Measurements from ENCODE around the gene GLIPR1L2.

- TF ChIP-seq ZNF8 (CRISPR knock-in tag; IDR thresholded peaks at IDR 0.05) (no peak), SNAI2 (CRISPR knock-in tag; IDR thresholded peaks at IDR 0.05) (no peak), PATZ1 (CRISPR knock-in tag; IDR thresholded peaks at IDR 0.05; ENCODE audit: borderline replicate concordance) (no peak), ARNTL (CRISPR knock-in tag; IDR thresholded peaks at IDR 0.05; ENCODE audit: borderline replicate concordance, low read depth) (no peak), CREB5 (CRISPR knock-in tag; IDR thresholded peaks at IDR 0.05; ENCODE audit: low read depth) (no peak), TCF4 (CRISPR knock-in tag; IDR thresholded peaks at IDR 0.05; ENCODE audit: borderline replicate concordance) (no peak), ESRRG (CRISPR knock-in tag; IDR thresholded peaks at IDR 0.05) (no peak)
Measured at GRCh38 chr12:75443709-75444108, 52.8 kb downstream of the GLIPR1L2 start.

All from SK-N-SH treated with all-trans-retinoic acid at 6 μM for 48 hours (cell line).